Measurements from ENCODE around the gene SLC35G4. TPM values are rescaled to one million over a fixed set of nuclear protein-coding genes. Genes with fewer than 3 reads are reported as not detected.

SLC35G4 gene
- total and polyA plus RNA-seq, 2 of the 4 experiments (the other 2 are of a cell fraction) = not detected

- Histone ChIP-seq H3K9me3 (ENCODE audit: control insufficient read depth, insufficient read depth, low read length) (no peaks in the 10 kb centered on the region), H3K4ac (ENCODE audit: low read depth, low read length) (no peak overlapping the region), H3K36me3 (ENCODE audit: control insufficient read depth, insufficient read depth, low read length) (no peaks in the 10 kb centered on the region), H2BK120ac (ENCODE audit: low read depth, low read length) (no peak overlapping the region), H3K23ac (ENCODE audit: low read depth, low read length) (no peak overlapping the region), H3K4me3 (ENCODE audit: insufficient read depth, low read depth, low read length) (no peak overlapping the region), H3K56ac (ENCODE audit: extremely low read depth, insufficient read depth, low read length) (no peak overlapping the region), H3K27me3 (ENCODE audit: control insufficient read depth, insufficient read depth, low read length) (peaks cover 32% of the 10 kb centered on the region), H3K27ac (ENCODE audit: insufficient read depth, low read length) (no peak overlapping the region), H2AK5ac (ENCODE audit: low read depth, low read length) (no peak overlapping the region), H4K20me1 (ENCODE audit: insufficient read depth, low read length) (no peaks in the 10 kb centered on the region), H2BK5ac (ENCODE audit: low read depth, low read length, poor library complexity, severe bottlenecking) (no peak overlapping the region), H3K14ac (replicated peaks; ENCODE audit: low read depth, low read length) (no peak overlapping the region), H3K9ac (ENCODE audit: low read depth, low read length) (no peak overlapping the region), H4K8ac (ENCODE audit: low read depth in 2 of 2, low read length in 2 of 2) (no peak overlapping the region), H3K4me2 (ENCODE audit: low read depth, low read length) (no peak overlapping the region), H3K18ac (ENCODE audit: low read depth, low read length) (no peak overlapping the region), H4K91ac (ENCODE audit: insufficient read depth, low read depth, low read length) (no peak overlapping the region), H4K5ac (ENCODE audit: low read depth, low read length) (no peak overlapping the region), H2BK15ac (ENCODE audit: low read depth, low read length) (no peak overlapping the region), H2AK9ac (replicated peaks; ENCODE audit: low read depth, low read length, poor library complexity) (no peak overlapping the region), H3K79me1 (ENCODE audit: low read depth in 1 of 2, low read length in 2 of 2) (no peaks in the 10 kb centered on the region), H2AFZ (replicated peaks; ENCODE audit: low read length, poor library complexity) (no peak overlapping the region), H3K9me1 (ENCODE audit: insufficient read depth, low read length) (no peaks in the 10 kb centered on the region), H3K4me1 (ENCODE audit: control insufficient read depth, insufficient read depth, low read length) (no peaks in the 10 kb centered on the region), H2BK20ac (ENCODE audit: low read depth, low read length) (no peak overlapping the region)
- intact Hi-C loops (cut with micrococcal nuclease) (no loop called here), in situ Hi-C loops (cut with MboI; ENCODE audit: low sequenced_read_pairs) (no loop called here), dilution Hi-C loops (cut with HindIII; ENCODE audit: low sequenced_read_pairs, unreplicated experiment) (no loop called here)
- CTCF ChIA-PET = interaction anchor here (1.3 to 1.7 kb wide), 2 partner anchors 18 to 719 kb away, joined by 3 to 6 read pairs; no protein-coding TSS in a partner anchor
- ATAC-seq (ENCODE audit: low read depth) = peak; percentile 57; the same call in 1 of the 2 replicates
- WGBS, 2 experiments (ENCODE audit: extremely low coverage in 2 of 2, insufficient read length in 1 of 2) = 79% methylated on average over 5 of the region's 14 CpGs; no CpG with 5 or more reads in 1 of the 2 experiments
- no TSS peak for BruUV-seq (replicated peaks)
- POLR2A ChIA-PET (ENCODE audit: unreplicated experiment) = no interaction called here
- peak; percentile 38 for TF ChIP-seq CTCF (conservative IDR thresholded peaks at IDR 0.05; ENCODE audit: low read depth, low read length)
- TF ChIP-seq POLR2A (IDR thresholded peaks at IDR 0.05; ENCODE audit: low read depth, low read length) = no peak
- peak; percentile 41; the same call in 1 of the 2 replicates for TF ChIP-seq RAD21 (IDR thresholded peaks at IDR 0.05; ENCODE audit: low read length)
- TF ChIP-seq FOS (IDR thresholded peaks at IDR 0.05; ENCODE audit: low read depth, low read length) = no peak
- peak; percentile 24 for DNase-seq
Observed at GRCh38 chr18:11570769-11571412, 38.5 kb upstream of the SLC35G4 start.
